DOHH2 (cell line): ENCODE measurements around the gene GRAMD2A.

ENCODE experiments used
- EZH2phosphoT487 ChIP-seq: fragments of 200-600 bp; sonication (generic); IDR thresholded peaks from 2 replicates; pipeline ENCODE4 v1.6.1; 2017; ENCODE audit warnings: borderline replicate concordance, mild to moderate bottlenecking, antibody characterized with exemption, low read length, moderate library complexity, mixed read lengths
- TF ChIP-seq, protein P1 (sequence below): fragments of 200-600 bp; sonication (generic); IDR thresholded peaks from one replicate; pipeline ENCODE4 v1.5.1; 2014; ENCODE audit warnings: antibody characterized with exemption, mild to moderate bottlenecking, low read depth, low read length; ENCODE audit not compliant: poor library complexity, severe bottlenecking

DNA sequence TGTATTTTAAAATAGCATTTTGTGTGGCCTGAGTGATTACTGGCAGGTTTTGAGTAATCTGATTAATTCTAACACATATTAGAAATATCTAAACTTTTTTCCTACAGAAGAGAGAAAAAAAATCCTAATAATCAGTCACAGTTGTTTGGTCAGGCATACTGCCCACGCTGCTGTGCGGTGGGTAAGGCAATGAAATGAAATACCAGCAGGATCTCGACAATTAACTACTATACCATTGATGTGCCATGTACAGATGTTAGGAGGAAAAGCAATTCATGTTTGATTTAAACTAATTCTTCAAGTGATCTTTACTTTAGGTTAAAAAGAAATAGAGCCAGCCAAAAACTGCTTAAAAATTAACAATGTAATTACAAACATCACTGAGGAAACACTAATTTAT, 5.2 kb downstream of the GRAMD2A start:
- TF ChIP-seq, protein P1, sequence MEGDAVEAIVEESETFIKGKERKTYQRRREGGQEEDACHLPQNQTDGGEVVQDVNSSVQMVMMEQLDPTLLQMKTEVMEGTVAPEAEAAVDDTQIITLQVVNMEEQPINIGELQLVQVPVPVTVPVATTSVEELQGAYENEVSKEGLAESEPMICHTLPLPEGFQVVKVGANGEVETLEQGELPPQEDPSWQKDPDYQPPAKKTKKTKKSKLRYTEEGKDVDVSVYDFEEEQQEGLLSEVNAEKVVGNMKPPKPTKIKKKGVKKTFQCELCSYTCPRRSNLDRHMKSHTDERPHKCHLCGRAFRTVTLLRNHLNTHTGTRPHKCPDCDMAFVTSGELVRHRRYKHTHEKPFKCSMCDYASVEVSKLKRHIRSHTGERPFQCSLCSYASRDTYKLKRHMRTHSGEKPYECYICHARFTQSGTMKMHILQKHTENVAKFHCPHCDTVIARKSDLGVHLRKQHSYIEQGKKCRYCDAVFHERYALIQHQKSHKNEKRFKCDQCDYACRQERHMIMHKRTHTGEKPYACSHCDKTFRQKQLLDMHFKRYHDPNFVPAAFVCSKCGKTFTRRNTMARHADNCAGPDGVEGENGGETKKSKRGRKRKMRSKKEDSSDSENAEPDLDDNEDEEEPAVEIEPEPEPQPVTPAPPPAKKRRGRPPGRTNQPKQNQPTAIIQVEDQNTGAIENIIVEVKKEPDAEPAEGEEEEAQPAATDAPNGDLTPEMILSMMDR, result no peak
- no peak for TF ChIP-seq EZH2phosphoT487
